Fibroblast of peridontal ligament (primary cell): ENCODE measurements around the gene GGA2.
"Not testable (repeated sequence)": the region's sequence is repeated elsewhere in the genome, so short reads cannot be mapped to it uniquely, and the experiment has no call there.

Source experiments
- DNase-seq: peaks from one replicate; pipeline ENCODE4 v3.0.0-alpha.2; 2010; ENCODE audit errors: extremely low read depth

Gene GGA2

GRCh38 chr16:23510164-23510914 lies at the start of gene GGA2:
GGA2 (minus strand) TSS chr16:23510494; CDS start chr16:23510411, 83 bp downstream.
- DNase-seq, result peak; percentile 69

DNA sequence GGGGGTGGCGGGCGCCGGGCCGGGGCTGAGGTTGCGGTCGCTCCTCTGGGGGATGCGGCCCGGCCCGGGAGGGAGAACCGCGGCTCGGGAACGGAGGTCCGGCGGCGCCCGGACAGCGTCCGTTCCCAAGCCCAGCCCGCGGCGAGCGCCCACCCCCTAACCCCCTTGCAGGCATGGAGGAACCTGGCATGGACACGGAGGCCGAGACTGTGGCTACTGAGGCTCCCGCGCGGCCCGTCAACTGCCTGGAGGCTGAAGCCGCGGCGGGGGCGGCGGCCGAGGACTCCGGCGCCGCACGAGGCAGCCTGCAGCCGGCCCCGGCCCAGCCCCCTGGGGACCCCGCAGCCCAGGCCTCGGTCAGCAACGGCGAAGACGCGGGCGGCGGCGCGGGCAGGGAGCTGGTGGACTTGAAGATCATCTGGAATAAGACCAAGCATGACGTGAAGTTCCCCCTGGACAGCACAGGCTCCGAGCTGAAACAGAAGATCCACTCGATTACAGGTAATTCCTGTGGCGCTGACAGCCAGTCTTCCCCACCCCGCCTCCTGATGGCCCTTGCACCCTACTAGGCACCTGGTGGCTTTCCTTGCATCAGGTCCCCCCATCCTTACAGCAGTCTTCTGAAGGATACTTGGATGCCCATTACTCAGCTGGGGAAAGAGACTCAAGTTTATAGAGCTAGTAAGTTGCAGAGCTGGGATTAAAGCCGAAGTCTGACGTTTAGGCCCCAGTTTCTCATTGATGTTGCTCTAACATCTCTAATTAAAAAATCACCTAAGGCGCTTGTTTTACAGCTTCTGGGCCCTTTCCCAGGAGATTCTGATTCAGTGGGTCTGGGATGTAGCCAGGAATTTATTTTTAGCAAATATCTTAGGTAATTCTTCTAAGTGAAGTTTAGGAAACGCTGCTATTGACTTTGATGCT lies 47.7 kb upstream of the GGA2 start:
- peak; percentile 52 for DNase-seq

- DNase-seq, result peak; percentile 98
These were observed 46.8 kb upstream of the GGA2 start, which contains the start of the genes EARS2 and UBFD1 for GRCh38 chr16:23556881-23557778. EARS2 (minus strand) TSS chr16:23557350; CDS start chr16:23557343, 7 bp downstream. UBFD1 (plus strand) TSS chr16:23557727; CDS start chr16:23557743, 16 bp downstream.

GRCh38 chr16:23554536-23554935 lies 44.2 kb upstream of the GGA2 start:
- no peak for DNase-seq

- DNase-seq, result no peak
These were observed 41.9 kb upstream of the GGA2 start for GRCh38 chr16:23552161-23552560.

GRCh38 chr16:23549938-23550337 lies 39.6 kb upstream of the GGA2 start:
- no peak for DNase-seq

DNA sequence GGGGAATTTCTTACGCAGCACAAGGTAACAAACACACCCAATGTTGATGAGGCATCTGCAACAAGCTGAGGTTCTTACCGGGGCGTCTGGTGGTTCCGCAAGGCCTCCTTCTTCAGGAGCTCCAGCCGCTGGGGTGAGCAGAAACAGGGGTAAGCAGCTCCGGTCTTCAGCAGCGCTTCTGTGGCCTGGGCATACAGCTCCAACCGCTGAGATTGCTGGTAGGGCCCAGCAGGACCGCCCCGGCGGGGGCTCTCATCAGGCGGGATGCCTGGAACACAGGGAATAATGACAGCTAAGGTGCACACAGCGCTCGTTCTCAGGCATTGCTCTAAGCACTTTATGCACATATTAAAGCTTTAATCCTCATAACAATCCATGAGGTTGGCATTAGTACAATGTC lies 34.1 kb upstream of the GGA2 start:
- no peak for DNase-seq

GRCh38 chr16:23540817-23541178 lies 30.5 kb upstream of the GGA2 start:
- not testable (repeated sequence) for DNase-seq

DNA sequence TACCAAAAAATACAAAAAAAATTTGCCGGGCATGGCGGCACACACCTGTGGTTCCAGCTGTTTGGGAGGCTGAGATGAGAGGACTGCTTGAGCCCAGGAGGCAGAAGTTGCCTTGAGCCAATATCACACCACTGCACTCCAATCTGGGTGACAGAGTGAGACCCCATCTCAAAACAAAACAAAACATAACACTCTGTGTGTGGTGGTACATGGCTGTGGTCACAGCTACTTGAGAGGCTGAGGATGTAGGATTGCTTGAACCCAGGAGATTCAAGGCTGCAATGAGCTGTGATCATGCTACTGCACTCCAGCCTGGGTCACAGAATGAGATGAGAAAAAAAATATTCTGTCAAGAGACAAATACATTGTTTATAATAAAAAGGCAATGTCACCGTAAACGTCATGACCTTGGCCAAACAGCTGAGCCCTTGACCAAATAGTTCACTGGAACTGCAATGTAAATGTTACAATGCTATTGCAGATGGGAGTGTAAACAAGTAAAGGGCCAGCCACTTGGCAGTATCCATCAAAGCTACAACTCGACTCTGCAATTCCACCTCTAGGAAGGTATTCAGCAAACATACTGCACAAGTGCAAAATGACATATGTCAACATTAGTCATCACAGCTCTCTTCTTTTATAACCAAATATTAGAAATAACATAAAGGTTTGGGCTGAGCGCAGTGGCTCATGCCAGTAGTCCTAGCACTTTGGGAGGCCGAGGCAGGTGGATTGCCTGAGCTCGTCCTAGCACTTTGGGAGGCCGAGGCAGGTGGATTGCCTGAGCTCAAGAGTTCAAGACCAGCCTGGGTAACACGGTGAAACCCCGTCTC lies 29.9 kb upstream of the GGA2 start:
- DNase-seq, result no peak

DNA sequence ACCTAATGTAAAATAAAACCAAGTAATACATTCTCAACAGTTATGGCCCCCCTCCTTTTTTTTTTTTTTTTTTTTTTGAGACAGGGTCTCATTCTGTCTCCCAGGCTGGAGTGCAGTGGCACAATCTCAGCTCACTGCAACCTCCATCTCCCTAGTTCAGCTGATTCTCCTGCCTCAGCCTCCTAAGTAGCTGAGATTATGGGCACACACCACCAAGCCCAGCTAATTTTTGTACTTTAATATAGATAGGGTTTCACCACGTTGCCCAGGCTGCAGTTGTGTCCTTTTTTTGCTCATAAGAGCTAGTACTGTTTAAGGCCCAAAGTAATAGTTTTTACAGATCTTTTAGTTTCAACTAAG lies 28.6 kb upstream of the GGA2 start:
- DNase-seq, result no peak

DNA sequence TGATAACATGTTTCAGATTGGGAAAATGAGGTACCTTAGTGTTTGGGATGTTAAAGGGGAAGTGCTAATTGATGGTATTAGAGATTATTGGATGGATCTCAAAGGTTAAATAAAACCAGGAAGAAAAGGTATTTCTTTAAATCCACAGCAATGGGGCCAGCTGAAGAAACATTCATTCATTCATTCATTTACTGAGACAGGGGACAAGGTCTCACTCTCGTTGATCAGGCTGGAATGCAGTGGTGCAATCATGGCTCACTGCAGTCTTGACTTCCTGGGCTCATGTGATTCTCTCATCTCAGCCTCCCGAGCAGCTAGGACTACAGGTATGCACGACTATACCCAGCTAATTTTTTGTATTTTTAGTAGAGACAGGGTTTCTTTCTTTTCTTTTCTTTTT lies 27.1 kb upstream of the GGA2 start:
- DNase-seq, result no peak

DNA sequence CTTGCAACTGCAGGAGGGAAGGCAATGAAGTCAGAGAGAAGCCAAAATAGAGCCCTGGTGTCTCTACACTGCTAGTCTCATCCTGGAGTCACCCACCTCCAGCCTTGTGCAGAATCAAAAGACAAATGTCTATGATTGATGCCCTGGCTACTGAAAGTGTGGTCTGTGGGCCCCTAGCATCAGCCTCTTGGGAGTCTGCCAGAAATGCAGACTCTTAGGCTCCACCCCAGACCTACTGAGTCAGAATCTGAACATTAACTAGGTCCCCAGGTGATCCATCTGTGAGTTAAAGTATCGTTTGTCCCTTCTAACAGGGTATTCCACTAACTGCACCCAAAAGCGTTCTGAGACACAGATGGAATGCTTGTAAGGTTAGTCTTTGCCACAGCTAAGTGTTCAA lies 25.6 kb upstream of the GGA2 start:
- no peak for DNase-seq

- DNase-seq, result peak; percentile 28
These were observed 24.9 kb upstream of the GGA2 start for GRCh38 chr16:23534868-23535860.

DNA sequence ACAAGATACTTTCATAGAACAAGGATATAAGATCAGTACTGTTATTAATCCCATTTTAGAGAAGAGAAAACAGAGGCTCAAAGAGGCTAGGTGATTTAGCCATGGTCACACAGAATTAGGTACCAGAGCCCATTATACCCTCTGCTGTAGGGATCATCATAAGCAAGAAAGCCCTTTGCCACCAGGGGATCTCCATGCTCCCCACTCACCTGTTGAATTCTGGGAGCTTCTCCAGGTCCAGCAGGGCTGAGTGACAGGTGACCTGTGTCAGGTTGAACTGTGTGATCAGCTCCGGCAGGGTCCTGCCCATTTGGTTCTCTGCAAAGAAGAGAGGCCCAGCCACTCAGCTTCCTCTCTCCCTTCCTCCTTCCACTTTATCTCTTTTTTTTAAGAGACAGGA lies 22.2 kb upstream of the GGA2 start:
- DNase-seq, result no peak

- no peak for DNase-seq
These were observed 19.8 kb upstream of the GGA2 start for GRCh38 chr16:23530062-23530461.

DNA sequence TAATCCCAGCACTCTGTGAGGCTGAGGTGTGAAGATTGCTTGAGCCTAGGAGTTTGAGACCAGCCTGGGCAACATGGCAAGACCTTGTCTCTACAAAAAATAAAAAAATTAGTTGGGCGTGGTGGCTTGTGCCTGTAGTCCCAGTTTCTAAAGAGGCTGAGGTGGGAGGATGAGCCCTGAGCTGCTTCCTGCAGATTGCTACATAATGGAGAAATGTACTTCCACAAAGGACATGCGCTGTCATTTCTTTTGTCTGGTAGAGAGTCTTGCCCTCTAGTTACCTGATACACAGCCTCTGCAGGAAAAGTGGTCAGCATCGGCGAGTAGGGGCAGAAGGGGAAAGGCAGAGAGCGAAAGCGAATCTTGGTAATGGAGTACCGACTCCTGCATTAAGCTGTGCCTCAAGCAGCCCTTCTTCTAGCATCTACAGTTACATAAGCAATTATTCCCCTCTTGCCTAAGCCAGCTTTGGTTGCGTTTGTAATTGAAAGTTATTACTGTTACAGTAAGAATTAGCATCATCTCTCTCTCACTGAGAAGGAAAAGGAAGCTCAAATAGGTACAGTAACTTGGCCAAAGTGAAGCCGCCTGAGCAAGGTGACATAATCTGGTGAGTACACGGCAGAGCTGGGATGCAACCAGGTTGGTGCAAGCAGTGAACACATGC lies 18.5 kb upstream of the GGA2 start:
- no peak for DNase-seq

DNA sequence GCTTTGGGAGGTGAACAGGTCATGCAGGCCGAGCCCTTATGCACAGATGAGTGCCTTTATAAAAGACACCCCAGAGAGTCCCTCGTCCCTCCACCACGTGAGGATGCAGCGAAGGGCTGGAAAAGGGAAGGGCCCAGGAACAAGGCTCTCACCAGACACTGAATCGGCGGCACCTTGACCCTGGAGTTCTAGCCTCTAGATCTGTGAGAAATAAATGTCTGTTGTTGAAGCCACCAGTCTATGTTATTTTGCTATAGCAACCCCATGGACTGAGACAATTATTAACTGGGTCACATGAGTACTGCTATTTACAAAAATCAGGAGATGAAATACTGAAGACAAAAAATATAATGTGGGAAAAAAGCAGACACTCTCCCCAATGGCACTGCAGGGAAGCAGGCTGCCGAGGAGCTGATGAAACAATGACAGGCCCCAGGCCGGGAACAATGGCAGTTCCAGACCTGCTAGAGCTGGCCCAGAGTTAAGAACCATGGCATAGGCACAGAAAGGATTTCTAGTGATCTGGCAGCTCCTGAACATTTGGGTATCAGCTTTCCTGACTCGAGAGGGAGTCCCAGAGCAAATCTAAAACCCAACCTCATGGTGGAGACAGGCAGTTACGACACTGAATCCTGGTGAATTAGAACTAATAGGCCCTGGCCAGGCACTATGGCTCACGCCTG lies 17.8 kb upstream of the GGA2 start:
- DNase-seq, result no peak

- DNase-seq, result no peak
These were observed 14.6 kb upstream of the GGA2 start for GRCh38 chr16:23524886-23525285.
